WTC11 (cell line): ENCODE data around the gene DHX58. TPM values are rescaled to one million over a fixed set of nuclear protein-coding genes. Genes with fewer than 3 reads are reported as not detected.

ENCODE experiments used
- ATAC-seq: fragments of 200-7000 bp; cut with Tn5 transposase; 2 replicates; pipeline ENCODE4 v1.10.0; 2021; ENCODE audit warnings: mild to moderate bottlenecking, moderate library complexity
- CTCF ChIA-PET: fragments of 300-600 bp; sonication (Branson Sonifier 250); formaldehyde crosslinking; loops from one replicate; lab custom pipeline; 2021; ENCODE audit warnings: antibody characterized with exemption; lab: Charles Lee
- POLR2A ChIA-PET: fragments of 350-600 bp; sonication (Branson Sonifier 250); formaldehyde crosslinking; loops from one replicate; lab custom pipeline; 2021; ENCODE audit warnings: antibody characterized with exemption; lab: Charles Lee
- DNase-seq: peaks from one replicate; pipeline ENCODE4 v3.0.0; 2021; ENCODE audit warnings: low spot score
- H3K27ac Mint-ChIP-seq: 2 replicates; pipeline ENCODE4 v1.8.0; 2021; ENCODE audit warnings: mixed read lengths
- H3K27me3 Mint-ChIP-seq: 2 replicates; pipeline ENCODE4 v1.8.0; 2021; ENCODE audit warnings: low read depth, mild to moderate bottlenecking, moderate library complexity, mixed read lengths
- H3K36me3 Mint-ChIP-seq: 2 replicates; pipeline ENCODE4 v1.8.0; 2021; ENCODE audit warnings: mixed read lengths
- H3K4me1 Mint-ChIP-seq: 2 replicates; pipeline ENCODE4 v1.8.0; 2022; ENCODE audit warnings: mixed read lengths
- H3K4me3 Mint-ChIP-seq: 2 replicates; pipeline ENCODE4 v1.8.0; 2021; ENCODE audit warnings: mild to moderate bottlenecking, moderate library complexity, mixed read lengths
- H3K9me3 Mint-ChIP-seq: 2 replicates; pipeline ENCODE4 v1.8.0; 2021; ENCODE audit warnings: mixed read lengths
- AR ChIP-seq: fragments of 250-450 bp; sonication (Bioruptor Pico); IDR thresholded peaks from 2 replicates; pipeline ENCODE4 v1.9.0; 2021; ENCODE audit warnings: mild to moderate bottlenecking
- ATF1 ChIP-seq: sonication (generic); formaldehyde crosslinking; IDR thresholded peaks from 2 replicates; pipeline ENCODE4 v1.8.1; 2023; ENCODE audit warnings: mild to moderate bottlenecking, moderate library complexity, missing genetic modification reagents
- ATF3 ChIP-seq: sonication (generic); formaldehyde crosslinking; conservative IDR thresholded peaks from 2 replicates; pipeline ENCODE4 v1.8.1; 2022; ENCODE audit warnings: mild to moderate bottlenecking, missing genetic modification reagents
- FOXP1 ChIP-seq: sonication (generic); formaldehyde crosslinking; IDR thresholded peaks from 2 replicates; pipeline ENCODE4 v1.8.0; 2022; ENCODE audit warnings: missing genetic modification reagents, mild to moderate bottlenecking, moderate library complexity, borderline replicate concordance
- IRF2 ChIP-seq: sonication (generic); formaldehyde crosslinking; IDR thresholded peaks from 2 replicates; pipeline ENCODE4 v1.8.0; 2022; ENCODE audit warnings: low read depth, missing genetic modification reagents, borderline replicate concordance
- MXD4 ChIP-seq: fragments of 250-450 bp; sonication (Bioruptor Pico); IDR thresholded peaks from 2 replicates; pipeline ENCODE4 v1.8.0; 2021; ENCODE audit warnings: mild to moderate bottlenecking, moderate library complexity, borderline replicate concordance
- MYBL2 ChIP-seq: sonication (generic); formaldehyde crosslinking; IDR thresholded peaks from 2 replicates; pipeline ENCODE4 v1.8.1; 2023; ENCODE audit warnings: mild to moderate bottlenecking, moderate library complexity, missing genetic modification reagents
- NR1H2 ChIP-seq: sonication (generic); formaldehyde crosslinking; IDR thresholded peaks from 2 replicates; pipeline ENCODE4 v1.9.0; 2021; ENCODE audit warnings: mild to moderate bottlenecking, moderate library complexity, missing genetic modification reagents
- OVOL2 ChIP-seq: fragments of 250-450 bp; sonication (Bioruptor Pico); IDR thresholded peaks from 2 replicates; pipeline ENCODE4 v1.9.0; 2021; ENCODE audit warnings: mild to moderate bottlenecking, borderline replicate concordance
- PREB ChIP-seq: sonication (generic); formaldehyde crosslinking; IDR thresholded peaks from 2 replicates; pipeline ENCODE4 v1.8.1; 2022; ENCODE audit warnings: mild to moderate bottlenecking, missing genetic modification reagents, moderate library complexity, borderline replicate concordance
- RELA ChIP-seq: sonication (generic); formaldehyde crosslinking; IDR thresholded peaks from 2 replicates; pipeline ENCODE4 v1.8.1; 2022; ENCODE audit warnings: missing genetic modification reagents, mild to moderate bottlenecking, borderline replicate concordance
- RORB ChIP-seq: fragments of 250-450 bp; sonication (Bioruptor Pico); IDR thresholded peaks from 2 replicates; pipeline ENCODE4 v1.9.0; 2021; ENCODE audit warnings: mild to moderate bottlenecking
- SMAD4 ChIP-seq: sonication (generic); formaldehyde crosslinking; IDR thresholded peaks from 2 replicates; pipeline ENCODE4 v1.8.0; 2022; ENCODE audit warnings: mild to moderate bottlenecking, missing genetic modification reagents
- ZMAT4 ChIP-seq: fragments of 250-450 bp; sonication (Bioruptor Pico); IDR thresholded peaks from 2 replicates; pipeline ENCODE4 v1.9.0; 2021; ENCODE audit warnings: mild to moderate bottlenecking
- ZNF232 ChIP-seq: sonication (generic); formaldehyde crosslinking; IDR thresholded peaks from 2 replicates; pipeline ENCODE4 v1.8.0; 2022; ENCODE audit warnings: mild to moderate bottlenecking, missing genetic modification reagents
- ZNF263 ChIP-seq: sonication (generic); formaldehyde crosslinking; IDR thresholded peaks from 2 replicates; pipeline ENCODE4 v1.8.1; 2022; ENCODE audit warnings: low read depth, mild to moderate bottlenecking, moderate library complexity, missing genetic modification reagents
- ZNF281 ChIP-seq: sonication (generic); formaldehyde crosslinking; IDR thresholded peaks from 2 replicates; pipeline ENCODE4 v1.8.0; 2023; ENCODE audit warnings: mild to moderate bottlenecking, missing genetic modification reagents
- ZNF317 ChIP-seq: sonication (generic); formaldehyde crosslinking; IDR thresholded peaks from 2 replicates; pipeline ENCODE4 v1.8.1; 2023; ENCODE audit warnings: low read depth, mild to moderate bottlenecking, moderate library complexity, missing genetic modification reagents, borderline replicate concordance
- total RNA-seq: library from RNA; stranded (reverse); gene quantifications from 3 replicates; pipeline ENCODE4 v1.2.3, GENCODE V29; 2021

The DHX58 gene
- total RNA-seq, 1 experiment from 2014 or later = 6.3 TPM

GRCh38 chr17:42104264-42104663, 8.2 kb downstream of the DHX58 start (continued):
- TF ChIP-seq PREB (CRISPR knock-in tag) (no peak), RORB (CRISPR knock-in tag) (no peak)

- CTCF ChIA-PET = interaction anchor here (0.6 to 6.7 kb wide), 14 partner anchors 8 to 139 kb away, joined by 3 to 138 read pairs (median 3); partner anchors contain the start of gene NKIRAS2
- no peak for ATAC-seq
- POLR2A ChIA-PET = no interaction called here
- Mint-ChIP-seq H3K27ac (no peak overlapping the region), H3K36me3 (no peaks in the 10 kb centered on the region), H3K9me3 (no peaks in the 10 kb centered on the region), H3K4me1 (peaks cover 16% of the 10 kb centered on the region)
- no peak for TF ChIP-seq MYBL2 (CRISPR knock-in tag)
- TF ChIP-seq NR1H2 (CRISPR knock-in tag) = no peak
- no peak for TF ChIP-seq MXD4
- no peak for TF ChIP-seq ZNF281
- TF ChIP-seq FOXP1 (CRISPR knock-in tag) = no peak
- no peak for TF ChIP-seq SMAD4 (CRISPR knock-in tag)
- no peak for TF ChIP-seq RELA (CRISPR knock-in tag)
- no peak for TF ChIP-seq ZMAT4 (CRISPR knock-in tag)
- TF ChIP-seq ZNF317 = no peak
- TF ChIP-seq ATF3 = no peak
- no peak for TF ChIP-seq IRF2 (CRISPR knock-in tag)
- no peak for TF ChIP-seq ZNF232 (CRISPR knock-in tag)
- no peak for TF ChIP-seq ATF1 (CRISPR knock-in tag)
- no peak for TF ChIP-seq ZNF263 (CRISPR knock-in tag)
- TF ChIP-seq AR = no peak
- no peak for TF ChIP-seq OVOL2
- TF ChIP-seq, all 79 proteins: peak for 0
- Mint-ChIP-seq H3K4me3 (no peak overlapping the region), H3K27me3 (peaks cover 13% of the 10 kb centered on the region)
- DNase-seq = no peak
Measured at GRCh38 chr17:42103221-42103954, 9.1 kb downstream of the DHX58 start.
